NB4 (cell line): ENCODE data around the gene CDC42BPG.

Source experiments
- DNase-seq: peaks from one replicate; pipeline ENCODE4 v3.0.0; 2010; ENCODE audit warnings: low read depth
- H3K4me3 ChIP-seq: one replicate; pipeline ENCODE4 v1.5.1; 2011; ENCODE audit warnings: mild to moderate bottlenecking, low read depth, low read length, moderate library complexity
- CTCF ChIP-seq: IDR thresholded peaks from one replicate; pipeline ENCODE4 v1.5.1; 2012; ENCODE audit warnings: low read depth, low read length
- MAX ChIP-seq: IDR thresholded peaks from 2 replicates; pipeline ENCODE4 v1.6.1; 2011; ENCODE audit warnings: low read depth, low read length
- MYC ChIP-seq: IDR thresholded peaks from 2 replicates; pipeline ENCODE4 v1.6.1; 2011; ENCODE audit warnings: low read depth, low read length
- POLR2A ChIP-seq: IDR thresholded peaks from 2 replicates; pipeline ENCODE4 v1.6.1; 2011; ENCODE audit warnings: mild to moderate bottlenecking; ENCODE audit not compliant: insufficient read length; ENCODE audit errors: extremely low read depth

The CDC42BPG gene

GRCh38 chr11:64844330-64845128 lies at the start of gene CDC42BPG:
TSS of gene CDC42BPG (minus strand) at chr11:64844653. CDS start at chr11:64844569, 84 bp downstream.
- peak; percentile 48 for TF ChIP-seq CTCF
- TF ChIP-seq MAX, result peak; percentile 55
- TF ChIP-seq POLR2A, result no peak
- TF ChIP-seq MYC, result peak; percentile 60
- H3K4me3 ChIP-seq, result no peak within 1 kb of the TSS
- peak; percentile 83 for DNase-seq

- DNase-seq, result no peak
- no peak overlapping the region for H3K4me3 ChIP-seq
- no peak for TF ChIP-seq CTCF
- TF ChIP-seq MYC, result no peak
- no peak for TF ChIP-seq POLR2A
- no peak for TF ChIP-seq MAX
Observed at GRCh38 chr11:64893194-64894069, 49.0 kb upstream of the CDC42BPG start.

- TF ChIP-seq MAX (no peak), MYC (no peak), CTCF (no peak), POLR2A (no peak)
- no peak overlapping the region for H3K4me3 ChIP-seq
- no peak for DNase-seq
Observed at GRCh38 chr11:64892838-64893193, 48.4 kb upstream of the CDC42BPG start.

GRCh38 chr11:64892411-64892831 lies 48.0 kb upstream of the CDC42BPG start:
- DNase-seq, result no peak
- no peak for TF ChIP-seq MAX
- TF ChIP-seq MYC, result no peak
- no peak for TF ChIP-seq POLR2A
- no peak for TF ChIP-seq CTCF
- H3K4me3 ChIP-seq, result no peak overlapping the region

- H3K4me3 ChIP-seq, result no peak overlapping the region
- TF ChIP-seq MYC, result no peak
- TF ChIP-seq POLR2A, result no peak
- no peak for TF ChIP-seq MAX
- no peak for TF ChIP-seq CTCF
- no peak for DNase-seq
Observed at GRCh38 chr11:64891880-64892279, 47.4 kb upstream of the CDC42BPG start.
